ENCODE data around the gene RELL2.
A peak's percentile ranks its signal among the peaks of the same experiment; 100 is the strongest.
"Not testable (repeated sequence)": the region's sequence is repeated elsewhere in the genome, so short reads cannot be mapped to it uniquely, and the experiment has no call there.

The RELL2 gene

GRCh38 chr5:141636413-141637122, at the start of gene RELL2, which contains the start of gene HDAC3:
TSS of gene RELL2 (plus strand) at chr5:141636997. CDS start at chr5:141638226, 1,229 bp downstream.
TSS of gene HDAC3 (minus strand) at chr5:141636849. CDS start at chr5:141636790, 59 bp downstream.
- peak; percentile 97 for DNase-seq (ENCODE audit: low read depth, low spot score)

GRCh38 chr5:141590127-141590526, 46.7 kb upstream of the RELL2 start:
- no peak for DNase-seq (ENCODE audit: low read depth, low spot score)

GRCh38 chr5:141596867-141597266, 39.9 kb upstream of the RELL2 start:
- DNase-seq (ENCODE audit: low read depth, low spot score), result no peak

- DNase-seq (ENCODE audit: low read depth, low spot score), result no peak
Measured at GRCh38 chr5:141597394-141597793, 39.4 kb upstream of the RELL2 start.

GRCh38 chr5:141597814-141598213, 39.0 kb upstream of the RELL2 start:
- DNase-seq (ENCODE audit: low read depth, low spot score), result no peak

- DNase-seq (ENCODE audit: low read depth, low spot score), result peak; percentile 35
Measured at GRCh38 chr5:141598391-141599345, 38.1 kb upstream of the RELL2 start.

GRCh38 chr5:141602606-141603005, 34.2 kb upstream of the RELL2 start:
- no peak for DNase-seq (ENCODE audit: low read depth, low spot score)

- DNase-seq (ENCODE audit: low read depth, low spot score), result peak; percentile 69
Measured at GRCh38 chr5:141603923-141604717, 32.7 kb upstream of the RELL2 start.

- no peak for DNase-seq (ENCODE audit: low read depth, low spot score)
Measured at GRCh38 chr5:141605523-141606277, 31.1 kb upstream of the RELL2 start.

GRCh38 chr5:141608046-141608445, 28.8 kb upstream of the RELL2 start:
- DNase-seq (ENCODE audit: low read depth, low spot score), result no peak

- DNase-seq (ENCODE audit: low read depth, low spot score), result no peak
Measured at GRCh38 chr5:141608557-141608956, 28.2 kb upstream of the RELL2 start.

GRCh38 chr5:141609044-141609443, 27.8 kb upstream of the RELL2 start:
- no peak for DNase-seq (ENCODE audit: low read depth, low spot score)

- DNase-seq (ENCODE audit: low read depth, low spot score), result not testable (repeated sequence)
Measured at GRCh38 chr5:141609921-141610320, 26.9 kb upstream of the RELL2 start.

GRCh38 chr5:141611289-141611688, 25.5 kb upstream of the RELL2 start:
- no peak for DNase-seq (ENCODE audit: low read depth, low spot score)

GRCh38 chr5:141613344-141613743, 23.5 kb upstream of the RELL2 start:
- DNase-seq (ENCODE audit: low read depth, low spot score), result no peak

GRCh38 chr5:141615991-141616720, 20.6 kb upstream of the RELL2 start:
- no peak for DNase-seq (ENCODE audit: low read depth, low spot score)

- no peak for DNase-seq (ENCODE audit: low read depth, low spot score)
Measured at GRCh38 chr5:141617128-141617527, 19.7 kb upstream of the RELL2 start.

- DNase-seq (ENCODE audit: low read depth, low spot score), result peak; percentile 23
Measured at GRCh38 chr5:141617682-141618029, 19.1 kb upstream of the RELL2 start.

GRCh38 chr5:141618030-141618803, 18.6 kb upstream of the RELL2 start:
- DNase-seq (ENCODE audit: low read depth, low spot score), result peak; percentile 64
